Activated CD4-positive, alpha-beta T cell treated with anti-CD3 and anti-CD28 coated beads, Interleukin-2, Interleukin-6, amounts not matched to agents 100 ng/mL and 50 ng/mL, durations not matched to agents 16 hours and 8 hours (primary cell): ENCODE data around the gene CENPF.

Experiments used
- DNase-seq: peaks from one replicate; pipeline ENCODE4 v3.0.0-alpha.2; 2020

The CENPF gene

DNA sequence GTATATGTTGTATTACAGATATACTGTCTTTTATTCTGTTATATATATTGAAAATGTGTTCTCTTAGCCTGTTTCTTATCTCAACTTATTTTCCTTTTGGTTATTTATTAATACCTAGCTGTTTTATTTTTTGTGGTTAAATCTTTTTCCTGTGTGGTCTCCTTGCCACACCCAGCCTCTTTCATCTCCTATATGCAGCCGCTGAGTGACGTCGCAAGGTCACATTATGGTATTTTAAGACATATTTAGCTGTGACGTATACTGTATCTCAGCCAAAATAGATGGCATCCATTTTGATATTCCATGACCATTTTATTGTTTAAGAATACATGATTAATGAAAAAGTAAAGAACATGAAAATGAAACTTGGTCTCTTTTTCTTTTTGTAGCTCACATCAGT is 29.1 kb downstream of the CENPF start:
- DNase-seq, result no peak

GRCh38 chr1:214633686-214634085 is 30.7 kb downstream of the CENPF start:
- DNase-seq, result no peak

- no peak for DNase-seq
These were observed 31.3 kb downstream of the CENPF start for GRCh38 chr1:214634267-214634666.

DNA sequence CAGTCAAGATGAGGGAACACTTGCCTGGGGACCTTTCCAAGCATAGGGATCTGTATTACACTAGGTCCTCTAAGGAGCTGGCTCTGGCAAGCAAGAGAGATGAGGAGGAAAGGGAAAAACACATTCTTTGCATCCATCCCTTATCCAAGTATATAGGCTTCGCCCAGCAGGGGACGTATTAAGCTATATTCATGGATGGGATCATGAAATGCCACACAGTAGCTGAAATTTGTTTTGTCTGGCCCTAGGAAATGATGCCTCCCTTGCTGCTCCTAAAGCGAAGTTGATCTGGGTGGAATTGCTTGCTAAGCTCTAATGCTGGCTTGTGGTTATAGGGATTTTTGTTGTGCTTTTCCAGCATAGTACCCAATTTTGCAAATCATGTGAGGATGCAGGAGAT is 32.1 kb downstream of the CENPF start:
- no peak for DNase-seq

- DNase-seq, result no peak
These were observed 32.5 kb downstream of the CENPF start for GRCh38 chr1:214635506-214635905.

DNA sequence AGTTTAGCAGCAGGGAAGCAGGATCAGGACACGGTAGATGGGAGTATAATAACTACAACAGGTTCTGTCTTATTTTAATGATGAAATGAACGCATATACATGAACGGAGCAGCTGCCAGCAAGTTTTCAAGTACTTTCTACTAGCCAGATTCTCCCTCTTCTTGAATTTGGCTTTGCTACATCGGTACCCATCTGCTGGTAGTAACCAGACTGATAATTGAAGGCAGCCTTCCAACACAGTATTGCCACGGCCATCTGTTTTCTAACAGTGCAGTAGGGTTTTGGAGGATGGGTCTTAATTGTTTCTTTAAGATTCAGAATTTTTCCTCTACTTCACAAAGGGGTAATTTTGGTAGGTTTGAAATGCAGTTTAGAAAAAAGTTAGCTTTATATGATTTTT is 33.4 kb downstream of the CENPF start:
- no peak for DNase-seq

GRCh38 chr1:214637125-214637524 is 34.1 kb downstream of the CENPF start:
- no peak for DNase-seq

GRCh38 chr1:214637722-214638458 is 34.9 kb downstream of the CENPF start:
- DNase-seq, result peak; percentile 33

DNA sequence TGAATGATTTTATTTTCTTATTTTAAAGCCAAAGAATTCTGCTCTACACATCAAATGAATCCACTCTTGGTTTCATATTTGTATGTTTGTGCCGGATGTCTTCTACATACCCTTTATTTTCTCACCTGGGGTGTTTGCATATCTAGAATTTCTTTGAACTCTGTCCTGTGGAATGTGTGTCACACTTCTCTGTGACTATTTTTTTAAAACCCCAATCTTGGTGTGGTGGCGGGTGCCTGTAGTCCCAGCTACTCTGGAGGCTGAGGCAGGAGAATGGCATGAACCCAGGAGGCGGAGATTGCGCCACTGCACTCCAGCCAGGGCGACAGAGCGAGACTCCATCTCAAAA is 35.4 kb downstream of the CENPF start:
- DNase-seq, result no peak

- DNase-seq, result no peak
These were observed 36.0 kb downstream of the CENPF start for GRCh38 chr1:214638997-214639396.

- DNase-seq, result no peak
These were observed 37.6 kb downstream of the CENPF start for GRCh38 chr1:214640431-214641213.

DNA sequence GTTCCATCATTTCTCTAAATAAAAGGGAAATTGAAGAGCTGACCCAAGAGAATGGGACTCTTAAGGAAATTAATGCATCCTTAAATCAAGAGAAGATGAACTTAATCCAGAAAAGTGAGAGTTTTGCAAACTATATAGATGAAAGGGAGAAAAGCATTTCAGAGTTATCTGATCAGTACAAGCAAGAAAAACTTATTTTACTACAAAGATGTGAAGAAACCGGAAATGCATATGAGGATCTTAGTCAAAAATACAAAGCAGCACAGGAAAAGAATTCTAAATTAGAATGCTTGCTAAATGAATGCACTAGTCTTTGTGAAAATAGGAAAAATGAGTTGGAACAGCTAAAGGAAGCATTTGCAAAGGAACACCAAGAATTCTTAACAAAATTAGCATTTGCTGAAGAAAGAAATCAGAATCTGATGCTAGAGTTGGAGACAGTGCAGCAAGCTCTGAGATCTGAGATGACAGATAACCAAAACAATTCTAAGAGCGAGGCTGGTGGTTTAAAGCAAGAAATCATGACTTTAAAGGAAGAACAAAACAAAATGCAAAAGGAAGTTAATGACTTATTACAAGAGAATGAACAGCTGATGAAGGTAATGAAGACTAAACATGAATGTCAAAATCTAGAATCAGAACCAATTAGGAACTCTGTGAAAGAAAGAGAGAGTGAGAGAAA is 38.4 kb downstream of the CENPF start:
- DNase-seq, result no peak

- no peak for DNase-seq
These were observed 40.0 kb downstream of the CENPF start for GRCh38 chr1:214643030-214643429.

- no peak for DNase-seq
These were observed 42.7 kb downstream of the CENPF start for GRCh38 chr1:214645712-214646111.

DNA sequence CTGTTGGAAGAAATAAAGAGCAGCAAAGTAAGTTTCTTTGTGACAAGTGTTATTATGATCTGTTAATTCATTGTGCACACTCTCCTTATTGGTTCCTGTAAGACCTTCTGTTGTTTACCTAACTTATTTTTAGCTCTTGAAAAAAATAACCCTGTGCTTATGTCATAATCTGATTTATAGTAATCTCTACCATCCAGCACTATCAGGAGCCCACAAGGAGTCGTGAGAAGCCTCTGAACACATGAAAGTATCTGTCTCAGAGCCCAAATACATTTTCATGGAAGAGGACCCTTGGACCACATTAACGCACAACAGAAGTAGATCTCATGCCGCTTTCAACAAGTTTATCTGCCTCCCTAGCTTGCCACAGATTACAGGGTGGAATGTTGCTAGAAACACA is 45.8 kb downstream of the CENPF start:
- DNase-seq, result no peak

DNA sequence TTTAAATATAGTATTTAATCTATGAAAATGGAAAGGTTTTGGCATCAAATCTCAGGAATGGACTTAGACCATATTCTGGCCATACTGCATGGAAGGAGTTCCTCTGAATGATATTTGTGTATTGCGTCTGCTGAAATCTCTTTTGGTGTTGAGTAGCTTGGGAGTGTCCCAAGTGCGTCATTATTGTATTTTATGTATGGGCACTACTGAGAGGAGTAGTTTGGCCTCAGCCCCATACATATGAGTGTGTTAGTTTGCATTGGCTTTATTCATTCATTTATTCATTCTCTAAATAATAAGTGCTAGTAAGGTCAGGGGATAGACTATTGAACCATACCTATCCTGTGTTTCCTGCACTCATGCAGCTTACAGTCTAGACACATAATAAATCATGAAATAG is 46.6 kb downstream of the CENPF start:
- DNase-seq, result no peak

- DNase-seq, result no peak
These were observed 47.7 kb downstream of the CENPF start for GRCh38 chr1:214650664-214651063.

DNA sequence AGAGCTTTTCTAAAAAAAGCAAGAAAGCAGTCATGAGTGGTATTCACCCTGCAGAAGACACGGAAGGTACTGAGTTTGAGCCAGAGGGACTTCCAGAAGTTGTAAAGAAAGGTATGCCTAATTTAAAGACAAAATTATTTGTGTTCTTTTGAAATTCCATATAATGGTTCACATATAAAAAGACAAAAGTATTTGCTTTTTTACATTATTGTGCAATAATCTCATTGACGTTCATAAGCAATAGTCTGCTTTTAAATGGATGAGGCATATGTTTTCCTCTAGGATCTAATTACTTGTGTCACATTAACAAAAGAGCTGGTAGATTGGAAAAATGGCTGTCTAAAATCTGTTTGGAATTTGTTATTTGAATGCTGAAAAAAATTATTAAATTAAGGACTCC is 54.3 kb downstream of the CENPF start:
- no peak for DNase-seq

GRCh38 chr1:214658175-214658574 is 55.2 kb downstream of the CENPF start:
- DNase-seq, result no peak

DNA sequence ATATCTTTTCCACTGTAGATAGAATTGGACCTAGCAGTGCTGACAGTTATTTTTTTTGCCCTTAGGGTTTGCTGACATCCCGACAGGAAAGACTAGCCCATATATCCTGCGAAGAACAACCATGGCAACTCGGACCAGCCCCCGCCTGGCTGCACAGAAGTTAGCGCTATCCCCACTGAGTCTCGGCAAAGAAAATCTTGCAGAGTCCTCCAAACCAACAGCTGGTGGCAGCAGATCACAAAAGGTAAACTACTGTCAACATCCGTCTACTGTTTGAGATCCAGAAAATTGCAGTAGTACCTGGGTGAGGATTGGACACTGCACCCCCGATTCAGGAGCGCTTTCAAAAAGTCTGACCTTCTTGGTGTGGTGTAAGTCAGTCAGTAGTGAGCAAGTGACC is 55.8 kb downstream of the CENPF start:
- DNase-seq, result no peak

- no peak for DNase-seq
These were observed 57.2 kb downstream of the CENPF start for GRCh38 chr1:214660190-214660589.

DNA sequence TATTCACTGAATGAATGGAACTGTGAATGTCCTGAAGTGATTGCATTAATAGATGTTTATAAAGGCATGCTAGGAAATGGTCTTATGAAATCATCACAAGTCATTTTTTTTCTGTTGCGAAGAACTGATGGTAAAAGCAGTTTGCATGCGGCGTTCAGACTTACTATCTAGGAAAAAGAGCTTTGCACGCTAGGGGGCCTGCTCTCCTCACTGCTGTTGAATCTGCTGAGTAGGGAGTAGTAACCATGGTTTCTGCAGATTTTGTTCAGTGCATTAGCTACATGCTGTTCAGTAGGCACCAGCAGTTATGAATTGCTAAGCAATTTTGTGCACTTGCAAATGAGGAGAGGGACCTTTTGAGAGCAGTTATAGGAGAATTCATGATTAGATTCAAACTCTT is 57.9 kb downstream of the CENPF start:
- DNase-seq, result no peak

DNA sequence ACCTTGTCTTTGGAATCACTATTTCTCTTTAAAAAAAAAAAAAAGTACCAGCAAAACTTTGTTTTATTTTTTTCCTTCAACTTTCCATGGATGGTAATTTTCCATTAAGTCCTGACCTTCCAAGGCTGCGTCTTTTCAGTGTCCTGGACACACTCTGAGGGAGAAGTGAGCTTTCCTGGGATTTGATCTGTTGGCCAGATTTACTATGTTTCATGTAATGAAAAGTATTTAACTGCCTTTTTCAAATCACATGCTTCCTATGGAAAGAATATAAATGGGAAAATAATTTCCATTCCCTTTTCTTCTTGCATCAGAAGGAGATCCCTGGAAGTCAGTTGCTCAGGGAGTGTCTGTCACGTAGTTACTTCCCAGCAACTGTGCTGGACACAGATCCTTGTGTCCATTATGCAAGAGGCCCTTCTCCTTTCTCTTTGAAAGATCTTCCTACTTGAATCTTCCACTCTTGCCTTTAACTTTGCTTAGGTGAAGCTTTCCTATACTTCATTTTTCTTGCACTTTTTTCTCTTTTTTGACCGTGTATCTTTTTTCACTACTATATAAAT is 59.3 kb downstream of the CENPF start:
- DNase-seq, result no peak
